AG04450 (cell line): ENCODE results near the gene TOX2. TPM values are rescaled to one million over a fixed set of nuclear protein-coding genes. Genes with fewer than 3 reads are reported as not detected.

ENCODE experiments used
- CTCF ChIA-PET: fragments of 300-600, 350-600 bp; formaldehyde crosslinking; extraction: SDS; loops from one replicate; lab custom pipeline; 2022; ENCODE audit warnings: antibody characterized with exemption, inconsistent platforms; lab: Charles Lee
- POLR2A ChIA-PET: fragments of 350-600 bp; formaldehyde crosslinking; extraction: SDS; loops from one replicate; lab custom pipeline; 2021; ENCODE audit warnings: antibody characterized with exemption, inconsistent platforms; lab: Yijun Ruan, JAX
- DNase-seq: peaks from one replicate; pipeline ENCODE4 v3.0.0-alpha.2; 2011; ENCODE audit warnings: low read depth, low spot score
- H3K27ac ChIP-seq: one replicate; pipeline ENCODE4 v1.5.1; 2012; ENCODE audit warnings: low read depth, low read length, control low read depth
- H3K27me3 ChIP-seq: one replicate; pipeline ENCODE4 v1.6.0; 2012; ENCODE audit warnings: low read length; ENCODE audit not compliant: control insufficient read depth, insufficient read depth
- H3K4me3 ChIP-seq: 2 replicates; pipeline ENCODE4 v1.5.1; 2011; ENCODE audit warnings: mild to moderate bottlenecking, low read depth, low read length, control low read depth
- H3K9me3 ChIP-seq: 2 replicates; pipeline ENCODE4 v1.5.1; 2012; ENCODE audit warnings: low read length; ENCODE audit not compliant: control insufficient read depth, insufficient read depth
- CTCF ChIP-seq: IDR thresholded peaks from 2 replicates; pipeline ENCODE4 v1.5.1; 2011; ENCODE audit warnings: low read depth, low read length, control low read depth, inconsistent platforms
- polyA plus RNA-seq: library from polyadenylated mRNA; depleted of rRNA; stranded (reverse); fragments of >200 nt; gene quantifications from 2 replicates; pipeline ENCODE4 v1.2.3, GENCODE V29; 2011

Gene TOX2
- polyA plus RNA-seq, 1 experiment = 10.6 TPM

GRCh38 chr20:43974695-43975094 lies 60.0 kb downstream of the TOX2 start:
- CTCF ChIA-PET = interaction anchor here (2.4 kb wide), 1 partner anchor 106 kb away, joined by 6 read pairs; no protein-coding TSS in a partner anchor
- H3K4me3 ChIP-seq = no peak overlapping the region
- DNase-seq = no peak
- H3K9me3 ChIP-seq = peaks cover 2% of the 10 kb centered on the region; the same call in 1 of the 2 replicates
- peak overlapping the region; percentile 94 for H3K27ac ChIP-seq
- TF ChIP-seq CTCF = no peak
- POLR2A ChIA-PET = interaction anchor here (1.0 kb wide), 1 partner anchor 43 kb away, joined by 3 read pairs; no protein-coding TSS in a partner anchor
- no peaks in the 10 kb centered on the region for H3K27me3 ChIP-seq

DNA sequence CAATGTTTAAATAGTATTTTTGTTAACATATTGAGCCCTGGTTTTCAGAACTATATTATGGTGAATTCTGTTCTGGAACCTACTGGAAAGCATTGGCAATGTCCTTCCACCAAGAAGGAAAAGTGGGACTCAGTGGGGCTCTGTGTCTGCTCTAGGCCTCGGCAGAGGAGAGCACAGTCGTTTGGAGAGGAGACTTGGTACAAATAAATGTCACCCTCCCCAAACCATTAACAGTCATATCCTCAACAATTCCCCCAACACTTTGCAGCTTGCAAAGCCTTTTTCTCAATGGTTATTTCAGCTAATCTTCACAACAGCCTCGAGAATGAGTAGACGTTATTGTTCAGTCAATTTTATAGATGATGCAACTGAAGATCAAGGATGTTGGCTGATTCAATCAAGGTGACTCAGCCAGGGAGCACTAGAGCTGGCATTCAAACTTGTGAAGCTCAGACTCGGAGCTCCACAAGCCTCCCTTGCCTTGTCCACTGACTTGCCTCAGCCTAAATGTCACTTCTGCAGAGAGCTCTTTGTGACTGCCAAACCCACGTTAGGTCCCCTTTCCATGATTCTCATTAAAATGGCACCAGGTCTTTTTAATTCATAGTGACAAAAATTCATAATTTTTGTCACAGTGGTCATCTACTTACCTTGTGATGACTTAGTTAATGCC lies 60.6 kb downstream of the TOX2 start:
- ChIA-PET CTCF (interaction anchor here (2.4 kb wide), 1 partner anchor 105 kb away, joined by 6 read pairs; no protein-coding TSS in a partner anchor), POLR2A (interaction anchor here (1.0 kb wide), 1 partner anchor 43 kb away, joined by 3 read pairs; no protein-coding TSS in a partner anchor)
- TF ChIP-seq CTCF = no peak
- Histone ChIP-seq H3K27ac (peak overlapping the region; percentile 94), H3K4me3 (no peak overlapping the region), H3K27me3 (no peaks in the 10 kb centered on the region), H3K9me3 (peaks cover 2% of the 10 kb centered on the region; the same call in 1 of the 2 replicates)
- DNase-seq = peak; percentile 70

GRCh38 chr20:43976547-43976946 lies 61.9 kb downstream of the TOX2 start:
- Histone ChIP-seq H3K27ac (no peak overlapping the region), H3K4me3 (no peak overlapping the region), H3K9me3 (peaks cover 2% of the 10 kb centered on the region; the same call in 1 of the 2 replicates), H3K27me3 (no peaks in the 10 kb centered on the region)
- ChIA-PET CTCF (interaction anchor here (2.4 kb wide), 1 partner anchor 104 kb away, joined by 6 read pairs; no protein-coding TSS in a partner anchor), POLR2A (no interaction called here)
- DNase-seq = no peak
- TF ChIP-seq CTCF = no peak

DNA sequence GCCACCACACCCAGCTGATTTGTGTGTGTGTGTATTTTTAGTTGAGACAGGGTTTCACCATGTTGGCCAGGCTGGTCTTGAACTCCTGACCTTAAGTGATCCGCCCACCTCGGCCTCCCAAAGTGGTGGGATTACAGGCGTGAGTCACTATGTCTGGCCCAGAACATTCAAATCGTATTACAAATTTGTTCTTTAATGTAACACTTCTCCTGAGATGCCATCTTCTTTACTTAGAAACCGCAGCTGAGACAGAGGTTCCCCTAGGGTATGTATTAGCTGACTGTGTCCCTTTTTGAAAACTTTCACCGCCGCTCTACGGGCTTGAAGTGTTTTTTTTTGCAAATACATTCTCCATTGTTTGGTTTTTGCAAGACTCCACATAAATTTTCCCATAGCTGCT lies 62.6 kb downstream of the TOX2 start:
- no peaks in the 10 kb centered on the region for H3K27me3 ChIP-seq
- no peak for TF ChIP-seq CTCF
- DNase-seq = no peak
- ChIA-PET CTCF (interaction anchor here (0.6 to 2.4 kb wide), 2 partner anchors 103 to 115 kb away, joined by 3 to 6 read pairs; no protein-coding TSS in a partner anchor), POLR2A (interaction anchor here (1.2 kb wide), 1 partner anchor 37 kb away, joined by 7 read pairs; no protein-coding TSS in a partner anchor)
- H3K27ac ChIP-seq = no peak overlapping the region
- no peak overlapping the region for H3K4me3 ChIP-seq
- peaks cover 2% of the 10 kb centered on the region; the same call in 1 of the 2 replicates for H3K9me3 ChIP-seq

GRCh38 chr20:43977962-43978361 lies 63.3 kb downstream of the TOX2 start:
- ChIA-PET CTCF (interaction anchor here (0.6 to 1.0 kb wide), 3 partner anchors 10 to 114 kb away, joined by 3 read pairs; no protein-coding TSS in a partner anchor), POLR2A (interaction anchor here (1.2 kb wide), 1 partner anchor 38 kb away, joined by 7 read pairs; no protein-coding TSS in a partner anchor)
- no peak overlapping the region for H3K27ac ChIP-seq
- H3K4me3 ChIP-seq = no peak overlapping the region
- TF ChIP-seq CTCF = no peak
- H3K27me3 ChIP-seq = no peaks in the 10 kb centered on the region
- no peak for DNase-seq
- H3K9me3 ChIP-seq = peaks cover 2% of the 10 kb centered on the region; the same call in 1 of the 2 replicates
